A549 treated with Mapracorat at 1 μM for 4 hours (cell line): ENCODE data around the gene SCO2. TPM values are rescaled to one million over a fixed set of nuclear protein-coding genes. Genes with fewer than 3 reads are reported as not detected.

ENCODE experiments used
- total RNA-seq: library from RNA; stranded (reverse); fragments of 200-300 nt; extraction: Qiagen RNA extraction; gene quantifications from 5 replicates; pipeline ENCODE4 v1.2.3, GENCODE V29; 2022

SCO2 gene, protein sequence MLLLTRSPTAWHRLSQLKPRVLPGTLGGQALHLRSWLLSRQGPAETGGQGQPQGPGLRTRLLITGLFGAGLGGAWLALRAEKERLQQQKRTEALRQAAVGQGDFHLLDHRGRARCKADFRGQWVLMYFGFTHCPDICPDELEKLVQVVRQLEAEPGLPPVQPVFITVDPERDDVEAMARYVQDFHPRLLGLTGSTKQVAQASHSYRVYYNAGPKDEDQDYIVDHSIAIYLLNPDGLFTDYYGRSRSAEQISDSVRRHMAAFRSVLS
- total RNA-seq = 3.8 to 10.3 TPM (median 5.2 TPM) in 5 replicates

DNA sequence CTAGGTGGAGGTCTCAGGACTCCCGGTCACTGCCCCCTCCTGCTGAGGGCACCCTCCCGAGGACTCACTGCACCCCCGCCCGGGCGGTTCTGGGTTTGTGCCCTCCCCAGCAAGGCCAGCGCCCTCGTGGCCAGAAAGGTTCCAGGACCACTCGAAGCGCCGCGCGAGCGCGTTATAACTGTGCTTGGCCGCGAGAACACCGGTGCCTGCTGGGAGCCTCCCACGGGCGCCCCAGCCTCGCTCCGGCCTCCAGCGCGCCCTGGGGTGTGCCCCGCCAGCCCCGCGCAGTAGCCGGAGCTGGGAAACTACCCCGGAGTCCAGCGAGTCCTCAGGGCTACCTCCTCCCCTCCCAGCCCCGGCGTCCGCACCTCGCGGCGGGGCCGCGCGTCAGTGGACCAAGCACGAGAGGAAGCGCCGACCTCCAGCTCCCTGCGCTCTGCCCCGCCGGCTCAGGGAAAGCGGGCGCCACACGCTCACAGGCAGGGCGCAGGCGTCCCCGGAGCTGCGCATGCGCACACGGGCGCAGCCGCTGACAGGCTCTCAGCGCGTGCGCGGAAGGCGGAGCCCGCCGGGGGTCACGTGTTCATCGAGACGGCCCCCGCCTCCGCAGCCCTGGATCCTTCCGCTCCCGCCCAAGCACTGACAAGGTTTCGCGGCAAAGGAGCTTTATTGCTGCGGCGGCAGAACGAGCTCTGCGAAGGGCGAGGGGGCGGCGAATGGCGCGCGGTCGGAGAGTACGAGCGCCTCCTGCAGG lies at the start of gene SCO2:
Gene SCO2, minus strand, starts transcription at position 495 of the 754 bp plus-strand sequence. CDS start 1,187 bp downstream, outside the sequence.

DNA sequence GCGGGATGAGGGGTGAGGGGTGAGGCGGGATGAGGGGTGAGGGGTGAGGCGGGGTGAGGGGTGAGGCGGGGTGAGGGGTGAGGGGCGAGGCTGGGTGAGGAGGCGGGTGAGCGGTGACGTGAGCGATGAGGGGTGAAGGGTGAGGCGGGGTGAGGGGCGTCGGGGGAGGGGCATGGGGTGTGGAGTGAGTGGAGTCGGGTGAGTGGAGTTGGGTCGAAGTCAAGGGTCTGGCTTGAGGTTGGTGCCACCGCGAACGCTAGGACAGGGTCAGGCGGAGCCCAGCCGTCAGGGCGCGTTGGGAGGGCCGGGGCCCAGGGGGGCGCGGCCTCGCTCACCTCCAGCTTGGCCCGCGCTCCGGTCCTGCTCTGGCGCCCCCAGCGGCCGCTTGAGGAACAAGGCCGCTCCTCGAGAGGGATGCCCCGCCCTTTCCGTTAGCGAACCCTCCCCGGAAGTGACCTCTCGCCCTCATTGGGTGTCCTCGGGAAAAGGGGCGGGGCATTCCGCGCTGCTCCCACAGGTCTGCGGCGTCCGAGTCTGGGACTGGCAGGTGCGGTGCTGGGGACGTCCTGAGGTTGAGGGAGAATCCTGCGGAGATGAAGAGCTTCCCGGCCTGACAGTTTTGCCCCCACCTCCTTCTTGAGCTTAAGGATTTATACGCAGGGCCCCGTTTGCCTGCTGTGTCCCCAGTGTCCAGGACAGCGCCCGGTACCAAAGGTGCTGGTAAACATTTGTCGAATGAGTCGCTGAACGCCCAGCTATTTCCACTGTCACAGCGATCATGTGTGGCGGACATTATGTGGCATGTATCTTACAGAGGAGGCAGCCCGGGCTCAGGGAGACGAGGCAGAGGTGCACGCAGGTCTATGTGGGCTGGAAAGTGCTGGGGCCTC lies 37.4 kb upstream of the SCO2 start, which contains the start of gene SYCE3:
Gene SYCE3, minus strand, starts transcription at position 397 of the 890 bp plus-strand sequence. CDS start 6,514 bp downstream, outside the sequence.

DNA sequence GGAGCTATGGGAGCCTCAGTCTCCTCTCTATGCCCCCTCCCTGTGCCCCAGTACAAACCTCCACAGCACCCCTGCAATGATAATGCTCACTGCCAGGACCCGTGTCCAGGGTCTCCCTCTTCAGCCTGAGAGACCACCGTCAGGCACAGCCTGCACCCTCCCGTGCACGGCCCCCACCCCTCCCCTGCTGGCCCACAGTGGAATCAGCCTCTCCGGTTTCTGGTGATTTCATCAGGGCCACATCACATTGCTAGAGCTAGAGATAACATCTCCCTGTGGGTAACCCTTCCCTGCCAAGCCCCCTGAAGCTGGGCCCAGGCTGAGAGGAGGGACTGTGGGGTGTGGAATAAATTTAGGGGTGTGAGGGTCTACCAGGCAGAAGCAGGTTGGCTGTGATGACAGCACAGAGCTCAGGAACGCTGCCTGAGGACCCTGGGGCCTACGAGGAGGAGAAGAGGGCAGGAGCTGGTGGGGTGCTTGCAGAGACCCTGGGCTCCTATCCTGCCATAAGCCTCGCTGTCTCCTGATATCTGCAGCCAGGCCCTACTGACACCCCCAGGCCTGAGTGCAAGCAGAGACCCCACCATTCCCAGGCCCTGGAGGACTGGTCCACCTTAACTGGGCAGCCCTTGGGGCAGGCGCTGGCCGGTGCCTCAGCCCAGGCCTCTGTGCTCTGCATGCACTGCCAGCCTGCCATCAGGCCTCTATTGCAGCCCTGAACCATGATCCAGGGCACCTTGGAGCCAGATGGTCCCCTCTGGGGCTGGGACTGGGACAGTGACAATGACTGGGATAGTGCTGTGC lies 20.3 kb upstream of the SCO2 start, which contains the start of gene KLHDC7B:
Gene KLHDC7B, plus strand, starts transcription at position 378 of the 804 bp plus-strand sequence. Its CDS starts 345 bp downstream, at position 723.

DNA sequence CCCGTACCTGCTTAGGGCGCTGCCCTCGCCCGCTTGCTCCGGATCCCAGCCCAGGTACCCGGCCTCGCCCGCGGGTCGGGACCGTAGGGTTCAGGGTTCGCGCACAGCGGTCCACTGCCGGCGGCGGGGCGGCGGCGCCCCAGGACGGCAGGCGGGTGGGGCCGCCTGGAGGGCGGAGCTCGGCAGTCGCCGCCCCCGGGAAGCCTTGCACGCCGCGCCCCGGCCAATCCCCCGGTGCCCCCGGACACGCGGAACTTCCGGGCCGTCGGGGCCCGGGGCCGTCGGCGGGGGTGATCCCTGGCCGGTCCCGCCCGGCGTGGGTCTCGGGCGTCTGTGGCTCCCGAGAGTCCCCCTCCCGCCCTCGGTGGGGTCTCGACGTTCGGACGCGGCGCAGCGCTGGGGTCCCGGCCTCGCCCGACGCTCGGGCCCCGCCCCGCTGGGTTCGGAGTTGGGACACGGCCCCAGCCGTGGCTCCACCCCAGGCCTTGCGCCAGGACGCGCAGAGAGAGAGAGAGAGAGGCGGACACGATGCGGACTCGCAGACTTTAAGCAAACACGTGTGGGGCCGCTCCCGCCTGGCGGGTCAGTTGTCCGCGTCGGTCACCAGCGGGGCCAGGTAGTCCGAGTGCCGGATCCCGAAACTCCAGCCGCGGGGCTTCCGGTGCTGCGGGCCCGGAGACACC lies 4.6 kb upstream of the SCO2 start, which contains the start of gene TYMP:
Gene TYMP, minus strand, starts transcription at position 116 of the 683 bp plus-strand sequence. CDS start 303 bp downstream, outside the sequence.

DNA sequence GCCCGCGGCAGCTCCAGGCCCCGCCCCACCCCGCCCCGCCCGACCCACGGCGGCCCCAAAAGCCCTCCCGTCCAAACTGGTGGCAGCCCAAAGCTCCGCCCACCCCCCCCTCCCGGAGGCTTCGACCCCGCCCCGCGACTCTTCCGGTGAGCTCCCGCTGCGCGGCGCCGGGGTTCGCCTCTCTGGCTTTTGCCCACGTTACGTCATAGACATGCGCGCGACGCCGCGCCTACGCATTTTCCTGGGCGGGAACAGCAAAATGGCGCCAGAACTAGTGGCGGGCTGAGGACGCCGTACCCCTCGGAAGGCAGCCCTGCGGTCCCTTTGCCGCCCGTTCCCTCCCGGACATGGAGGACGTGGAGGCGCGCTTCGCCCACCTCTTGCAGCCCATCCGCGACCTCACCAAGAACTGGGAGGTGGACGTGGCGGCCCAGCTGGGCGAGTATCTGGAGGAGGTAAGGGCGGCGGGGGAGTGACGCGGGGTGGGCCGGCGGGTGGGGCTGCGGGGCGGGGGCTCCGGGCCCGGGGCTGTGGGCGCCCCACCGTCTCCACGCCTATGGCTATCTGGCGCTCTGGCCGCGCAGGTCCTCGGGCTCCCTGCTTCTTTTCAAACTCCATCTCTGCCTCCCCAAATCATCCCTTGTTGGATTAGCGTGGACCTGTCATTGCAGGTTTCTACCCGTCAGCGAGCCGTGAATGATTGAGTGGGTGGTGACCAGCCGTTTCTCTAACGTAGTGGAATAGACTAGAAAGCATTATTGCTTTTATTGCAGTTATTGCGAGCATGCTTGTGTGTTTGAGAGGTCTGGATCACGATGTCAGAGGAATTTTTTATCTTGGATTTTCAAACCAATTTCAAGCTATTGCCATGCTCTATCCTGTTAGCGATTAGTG lies 17.2 kb downstream of the SCO2 start, which contains the start of gene NCAPH2:
Gene NCAPH2, plus strand, starts transcription at position 234 of the 894 bp plus-strand sequence. Its CDS starts 114 bp downstream, at position 348.

DNA sequence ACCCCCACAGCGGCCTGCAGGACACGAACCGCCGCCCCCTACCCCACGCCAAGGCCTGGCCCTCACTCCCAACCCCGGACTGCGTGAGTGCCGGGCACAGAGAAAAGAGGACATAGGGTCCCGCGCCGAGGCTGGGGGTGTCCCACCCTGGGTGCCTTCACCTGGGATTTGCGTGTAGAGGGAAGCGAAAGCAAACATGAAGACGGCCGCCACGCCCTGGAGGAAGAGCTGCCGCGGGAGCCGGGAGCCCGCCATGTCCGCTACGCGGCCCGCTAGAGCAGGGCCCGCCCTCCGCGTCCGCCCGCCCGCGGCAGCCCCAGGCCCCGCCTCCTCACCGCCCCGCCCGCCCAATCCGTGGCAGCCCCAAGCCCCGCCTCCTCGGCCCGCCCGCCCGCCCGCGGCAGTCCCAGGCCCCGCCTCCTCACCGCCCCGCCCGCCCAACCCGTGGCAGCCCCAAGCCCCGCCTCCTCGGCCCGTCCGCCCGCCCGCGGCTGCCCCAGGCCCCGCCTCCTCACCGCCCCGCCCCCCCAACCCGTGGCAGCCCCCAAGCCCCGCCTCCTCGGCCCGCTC lies 17.9 kb downstream of the SCO2 start, which contains the start of gene LMF2:
Gene LMF2, minus strand, starts transcription at position 282 of the 570 bp plus-strand sequence. Its CDS starts 27 bp downstream, at position 255.

DNA sequence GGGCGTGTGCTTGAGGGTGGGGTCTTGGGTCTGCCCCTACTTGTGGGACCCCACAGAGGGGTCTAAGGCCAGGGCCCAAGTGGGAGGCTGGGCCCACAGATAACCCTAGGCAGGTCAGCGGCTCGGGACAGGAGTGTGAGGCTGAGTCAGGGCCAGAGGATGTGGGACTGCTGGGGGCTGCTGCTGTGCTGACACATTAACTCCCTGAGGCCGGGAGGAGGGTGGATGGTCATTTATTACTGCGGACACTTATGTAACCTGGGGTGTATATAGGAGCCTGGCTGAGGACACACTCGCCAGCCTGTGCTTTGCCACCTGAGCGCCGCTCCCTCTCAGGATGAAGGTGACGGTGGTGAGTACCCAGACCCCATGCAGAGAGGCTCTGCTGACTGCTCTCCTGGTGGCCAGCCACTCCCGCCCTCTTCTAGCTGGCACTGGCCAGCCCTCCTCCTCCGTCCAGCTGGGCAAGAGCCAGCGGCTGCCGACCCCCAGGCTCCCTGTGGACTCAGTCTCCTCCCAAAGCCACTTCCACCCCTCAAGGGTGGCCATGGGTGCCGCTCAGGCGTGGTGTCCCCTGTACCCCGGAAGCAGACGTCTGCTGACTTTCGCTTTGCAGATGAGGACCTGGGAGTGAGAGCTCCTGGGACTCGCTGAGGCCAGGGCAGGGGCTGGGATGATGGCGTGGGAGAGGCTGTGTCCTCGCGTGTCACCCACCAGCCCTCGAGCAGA lies 38.7 kb downstream of the SCO2 start, which contains the start of gene MIOX:
Gene MIOX, plus strand, starts transcription at position 299 of the 729 bp plus-strand sequence. Its CDS starts 39 bp downstream, at position 338.

DNA sequence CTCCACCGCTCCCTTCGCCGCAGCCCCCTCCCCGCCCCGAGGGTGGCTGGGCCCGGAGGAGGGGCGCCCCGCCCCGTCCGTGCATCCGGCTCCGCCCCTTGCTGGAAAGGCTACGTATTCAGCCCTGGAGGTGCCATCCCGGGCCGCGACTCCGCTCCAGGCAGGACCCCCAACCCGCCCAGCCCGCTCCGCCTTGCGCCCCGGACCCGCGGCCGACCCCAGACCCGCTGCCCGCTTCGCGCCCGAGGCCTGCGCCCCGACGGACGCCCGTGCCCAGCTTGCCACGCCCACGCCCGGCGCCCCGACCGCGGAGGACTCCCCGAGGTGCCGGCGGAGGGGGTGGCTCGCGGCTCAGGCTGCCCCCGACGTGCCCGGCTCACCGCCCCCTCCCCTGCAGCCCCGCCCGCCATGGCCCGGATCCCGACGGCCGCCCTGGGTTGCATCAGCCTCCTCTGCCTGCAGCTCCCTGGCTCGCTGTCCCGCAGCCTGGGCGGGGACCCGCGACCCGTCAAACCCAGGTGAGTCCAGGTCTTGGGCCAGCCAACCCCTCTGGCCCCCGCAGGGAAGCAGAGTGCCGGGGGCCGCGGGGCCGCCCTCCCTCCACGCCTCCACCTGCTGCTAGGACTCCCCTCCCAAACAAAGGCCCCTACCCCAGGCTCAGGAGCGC lies 43.8 kb downstream of the SCO2 start, which contains the start of gene ADM2:
Gene ADM2, plus strand, starts transcription at position 104 of the 667 bp plus-strand sequence. Its CDS starts 305 bp downstream, at position 409.

DNA sequence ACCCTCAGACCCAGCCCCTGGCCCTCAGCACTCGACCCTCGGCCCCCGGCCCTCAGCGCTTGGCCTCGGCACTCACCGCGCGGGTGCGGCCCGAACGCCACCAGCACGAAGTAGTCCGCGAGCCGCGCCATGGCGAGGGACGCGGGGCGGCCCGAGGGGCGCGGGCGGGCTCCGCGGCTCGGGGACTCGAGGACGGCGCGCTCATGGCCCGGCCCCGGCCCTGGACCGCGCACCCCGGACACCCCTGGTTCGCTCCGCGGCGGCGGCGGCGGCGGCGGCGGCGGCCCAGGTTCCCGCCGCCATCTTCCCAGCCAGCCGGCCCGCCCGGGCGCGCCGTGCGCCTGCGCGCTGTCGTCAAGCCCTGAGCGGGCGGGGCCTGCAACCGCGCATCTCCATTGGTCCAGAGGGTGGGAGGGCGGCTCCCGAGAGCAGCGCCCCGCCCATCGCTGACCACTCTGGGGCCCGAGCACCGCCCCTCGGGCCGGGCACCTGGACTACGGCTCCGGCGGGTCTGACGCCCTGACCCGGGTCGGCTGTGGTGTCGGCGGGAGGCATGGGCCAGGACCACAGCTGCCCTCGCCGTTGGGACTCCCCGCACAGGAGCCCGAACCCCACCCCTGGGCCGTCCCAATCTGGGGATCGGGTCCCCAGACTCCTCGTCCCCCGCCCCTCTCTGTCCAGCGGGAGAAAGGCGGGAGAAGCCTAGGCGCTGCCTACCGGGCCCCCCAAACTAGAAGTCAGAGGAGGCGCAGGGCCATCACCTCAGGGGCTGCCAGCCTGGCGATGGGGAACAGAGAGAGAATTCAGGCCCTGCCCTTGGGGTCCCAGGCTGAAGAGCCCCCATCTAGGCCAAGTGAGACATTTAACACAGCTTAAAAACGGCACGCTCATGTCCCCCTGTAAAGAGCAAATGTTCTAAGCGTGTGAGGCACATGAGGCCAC lies 50.4 kb downstream of the SCO2 start, which contains the start of gene SBF1:
Gene SBF1, minus strand, starts transcription at position 326 of the 942 bp plus-strand sequence. Its CDS starts 195 bp downstream, at position 131.

Other genes with a start within 250 kb of the SCO2 start
- gene PLXNB2, start 218.0 kb downstream of the SCO2 start, total RNA-seq = 86.0 to 120 TPM (median 115 TPM) in 5 replicates
- gene DENND6B, start 198.6 kb downstream of the SCO2 start, total RNA-seq = 2.4 to 5.1 TPM (median 2.7 TPM) in 5 replicates
- gene PPP6R2, start 182.3 kb downstream of the SCO2 start, total RNA-seq = 9.1 to 14.9 TPM (median 12.3 TPM) in 5 replicates
- 16.7 to 25.8 TPM (median 24.6 TPM) in 5 replicates for gene SBF1, start 50.6 kb downstream of the SCO2 start, total RNA-seq
- gene ADM2, start 44.1 kb downstream of the SCO2 start, total RNA-seq = 0.44 to 0.68 TPM (median 0.51 TPM) in 5 replicates
- gene MIOX, start 38.7 kb downstream of the SCO2 start, total RNA-seq = 0.11 TPM in 1 of 5 replicates, not detected in the others
- gene LMF2, start 17.9 kb downstream of the SCO2 start, total RNA-seq = 33.1 to 55.0 TPM (median 49.4 TPM) in 5 replicates
- gene NCAPH2, start 17.4 kb downstream of the SCO2 start, total RNA-seq = 30.2 to 41.7 TPM (median 38.7 TPM) in 5 replicates
- 10.2 to 20.7 TPM (median 19.5 TPM) in 5 replicates for gene TYMP, start 4.4 kb upstream of the SCO2 start, total RNA-seq
- 0.03 TPM in 2 of 5 replicates, not detected in the others for gene KLHDC7B, start 20.3 kb upstream of the SCO2 start, total RNA-seq
- gene SYCE3, start 37.3 kb upstream of the SCO2 start, total RNA-seq = 0.45 TPM in 1 of 5 replicates, not detected in the others
- gene CPT1B, start 52.8 kb upstream of the SCO2 start, total RNA-seq = 9.6 to 15.8 TPM (median 12.3 TPM) in 5 replicates
- gene CHKB, start 57.3 kb upstream of the SCO2 start, total RNA-seq = 15.1 to 24.1 TPM (median 18.2 TPM) in 5 replicates
- 2.2 to 4.4 TPM (median 3.6 TPM) in 5 replicates for gene MAPK8IP2, start 75.2 kb upstream of the SCO2 start, total RNA-seq
- 17.8 to 24.1 TPM (median 22.4 TPM) in 5 replicates for gene ARSA, start 102.6 kb upstream of the SCO2 start, total RNA-seq
- gene SHANK3, start 147.2 kb upstream of the SCO2 start, total RNA-seq = 2.7 to 5.5 TPM (median 4.5 TPM) in 5 replicates
- not detected in 5 replicates for gene ACR, start 212.6 kb upstream of the SCO2 start, total RNA-seq